WTC11 (cell line): ENCODE data around the gene GCSH. TPM values are rescaled to one million over a fixed set of nuclear protein-coding genes. Genes with fewer than 3 reads are reported as not detected.

Experiments
- ATAC-seq: fragments of 200-7000 bp; cut with Tn5 transposase; 2 replicates; pipeline ENCODE4 v1.10.0; 2021; ENCODE audit warnings: mild to moderate bottlenecking, moderate library complexity
- CTCF ChIA-PET: fragments of 300-600 bp; sonication (Branson Sonifier 250); formaldehyde crosslinking; loops from one replicate; lab custom pipeline; 2021; ENCODE audit warnings: antibody characterized with exemption; lab: Charles Lee
- POLR2A ChIA-PET: fragments of 350-600 bp; sonication (Branson Sonifier 250); formaldehyde crosslinking; loops from one replicate; lab custom pipeline; 2021; ENCODE audit warnings: antibody characterized with exemption; lab: Charles Lee
- DNase-seq: peaks from one replicate; pipeline ENCODE4 v3.0.0; 2021; ENCODE audit warnings: low spot score
- H3K27ac Mint-ChIP-seq: 2 replicates; pipeline ENCODE4 v1.8.0; 2021; ENCODE audit warnings: mixed read lengths
- H3K27me3 Mint-ChIP-seq: 2 replicates; pipeline ENCODE4 v1.8.0; 2021; ENCODE audit warnings: low read depth, mild to moderate bottlenecking, moderate library complexity, mixed read lengths
- H3K36me3 Mint-ChIP-seq: 2 replicates; pipeline ENCODE4 v1.8.0; 2021; ENCODE audit warnings: mixed read lengths
- H3K4me1 Mint-ChIP-seq: 2 replicates; pipeline ENCODE4 v1.8.0; 2022; ENCODE audit warnings: mixed read lengths
- H3K4me3 Mint-ChIP-seq: 2 replicates; pipeline ENCODE4 v1.8.0; 2021; ENCODE audit warnings: mild to moderate bottlenecking, moderate library complexity, mixed read lengths
- H3K9me3 Mint-ChIP-seq: 2 replicates; pipeline ENCODE4 v1.8.0; 2021; ENCODE audit warnings: mixed read lengths
- ATF1 ChIP-seq: sonication (generic); formaldehyde crosslinking; IDR thresholded peaks from 2 replicates; pipeline ENCODE4 v1.8.1; 2023; ENCODE audit warnings: mild to moderate bottlenecking, moderate library complexity, missing genetic modification reagents
- ESRRA ChIP-seq: sonication (generic); formaldehyde crosslinking; IDR thresholded peaks from 2 replicates; pipeline ENCODE4 v1.8.1; 2022; ENCODE audit warnings: mild to moderate bottlenecking, missing genetic modification reagents, borderline replicate concordance
- FOXP1 ChIP-seq: sonication (generic); formaldehyde crosslinking; IDR thresholded peaks from 2 replicates; pipeline ENCODE4 v1.8.0; 2022; ENCODE audit warnings: missing genetic modification reagents, mild to moderate bottlenecking, moderate library complexity, borderline replicate concordance
- PRRX2 ChIP-seq: fragments of 250-450 bp; sonication (Bioruptor Pico); IDR thresholded peaks from 2 replicates; pipeline ENCODE4 v1.8.0; 2021; ENCODE audit warnings: mild to moderate bottlenecking
- RORB ChIP-seq: fragments of 250-450 bp; sonication (Bioruptor Pico); IDR thresholded peaks from 2 replicates; pipeline ENCODE4 v1.9.0; 2021; ENCODE audit warnings: mild to moderate bottlenecking
- SMAD3 ChIP-seq: sonication (generic); formaldehyde crosslinking; IDR thresholded peaks from 2 replicates; pipeline ENCODE4 v1.8.0; 2022; ENCODE audit warnings: missing genetic modification reagents, mild to moderate bottlenecking, borderline replicate concordance
- TEAD4 ChIP-seq: sonication (generic); formaldehyde crosslinking; IDR thresholded peaks from 2 replicates; pipeline ENCODE4 v1.8.0; 2022; ENCODE audit warnings: mild to moderate bottlenecking, missing genetic modification reagents
- TP53 ChIP-seq: sonication (generic); formaldehyde crosslinking; IDR thresholded peaks from 2 replicates; pipeline ENCODE4 v1.8.1; 2023; ENCODE audit warnings: mild to moderate bottlenecking, missing genetic modification reagents
- ZNF416 ChIP-seq: fragments of 250-450 bp; sonication (Bioruptor Pico); IDR thresholded peaks from 2 replicates; pipeline ENCODE4 v1.9.0; 2021; ENCODE audit warnings: mild to moderate bottlenecking, inconsistent platforms
- total RNA-seq: library from RNA; stranded (reverse); gene quantifications from 3 replicates; pipeline ENCODE4 v1.2.3, GENCODE V29; 2021
- TF ChIP-seq, protein P1 (sequence below): sonication (generic); formaldehyde crosslinking; IDR thresholded peaks from 2 replicates; pipeline ENCODE4 v1.8.1; 2023; ENCODE audit warnings: mild to moderate bottlenecking, missing genetic modification reagents, borderline replicate concordance
- TF ChIP-seq, protein P2 (sequence below): sonication (generic); formaldehyde crosslinking; IDR thresholded peaks from 2 replicates; pipeline ENCODE4 v1.8.1; 2023; ENCODE audit warnings: mild to moderate bottlenecking, missing genetic modification reagents, moderate library complexity
- TF ChIP-seq, protein P3 (sequence below): sonication (generic); formaldehyde crosslinking; IDR thresholded peaks from 2 replicates; pipeline ENCODE4 v1.8.1; 2023; ENCODE audit warnings: mild to moderate bottlenecking, missing genetic modification reagents
- TF ChIP-seq, protein P4 (sequence below): sonication (generic); formaldehyde crosslinking; IDR thresholded peaks from 2 replicates; pipeline ENCODE4 v1.8.0; 2023; ENCODE audit warnings: missing genetic modification reagents, mild to moderate bottlenecking, borderline replicate concordance
- TF ChIP-seq, protein P5 (sequence below): sonication (generic); formaldehyde crosslinking; IDR thresholded peaks from 2 replicates; pipeline ENCODE4 v1.8.0; 2022; ENCODE audit warnings: mild to moderate bottlenecking, missing genetic modification reagents
- TF ChIP-seq, protein P6 (sequence below): sonication (generic); formaldehyde crosslinking; IDR thresholded peaks from 2 replicates; pipeline ENCODE4 v1.8.1; 2023; ENCODE audit warnings: mild to moderate bottlenecking, missing genetic modification reagents, moderate library complexity

Gene GCSH
- total RNA-seq, 1 experiment from 2014 or later: 95.9 TPM

DNA sequence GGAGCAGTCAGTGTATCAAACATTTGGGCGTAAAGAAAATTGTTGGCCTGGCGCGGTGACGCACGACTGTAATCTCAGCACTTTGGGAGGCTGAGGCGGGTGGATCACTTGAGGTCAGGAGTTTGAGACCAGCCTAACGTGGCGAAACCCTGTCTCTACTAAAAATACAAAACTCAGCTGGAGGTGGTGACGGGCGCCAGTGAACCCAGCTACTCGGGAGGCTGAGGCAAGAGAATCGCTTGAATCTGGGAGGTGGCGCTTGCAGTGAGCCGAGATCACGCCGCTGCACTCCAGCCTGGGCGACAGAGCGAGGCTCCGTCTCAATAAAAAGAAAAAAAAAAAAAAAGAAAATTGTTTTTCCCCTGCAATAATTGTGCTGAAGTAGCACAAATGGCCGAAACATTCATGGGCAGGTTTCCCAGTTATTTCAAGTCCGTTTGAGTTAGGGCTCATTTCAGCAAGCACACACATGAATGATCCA is 1.4 kb downstream of the GCSH start (continued):
- TF ChIP-seq PRRX2 (CRISPR knock-in tag) (no peak), FOXP1 (CRISPR knock-in tag) (no peak), TEAD4 (no peak), SMAD3 (CRISPR knock-in tag) (no peak), ZNF416 (CRISPR knock-in tag) (no peak), ATF1 (CRISPR knock-in tag) (no peak), ESRRA (CRISPR knock-in tag) (no peak)
- TF ChIP-seq, protein P1, sequence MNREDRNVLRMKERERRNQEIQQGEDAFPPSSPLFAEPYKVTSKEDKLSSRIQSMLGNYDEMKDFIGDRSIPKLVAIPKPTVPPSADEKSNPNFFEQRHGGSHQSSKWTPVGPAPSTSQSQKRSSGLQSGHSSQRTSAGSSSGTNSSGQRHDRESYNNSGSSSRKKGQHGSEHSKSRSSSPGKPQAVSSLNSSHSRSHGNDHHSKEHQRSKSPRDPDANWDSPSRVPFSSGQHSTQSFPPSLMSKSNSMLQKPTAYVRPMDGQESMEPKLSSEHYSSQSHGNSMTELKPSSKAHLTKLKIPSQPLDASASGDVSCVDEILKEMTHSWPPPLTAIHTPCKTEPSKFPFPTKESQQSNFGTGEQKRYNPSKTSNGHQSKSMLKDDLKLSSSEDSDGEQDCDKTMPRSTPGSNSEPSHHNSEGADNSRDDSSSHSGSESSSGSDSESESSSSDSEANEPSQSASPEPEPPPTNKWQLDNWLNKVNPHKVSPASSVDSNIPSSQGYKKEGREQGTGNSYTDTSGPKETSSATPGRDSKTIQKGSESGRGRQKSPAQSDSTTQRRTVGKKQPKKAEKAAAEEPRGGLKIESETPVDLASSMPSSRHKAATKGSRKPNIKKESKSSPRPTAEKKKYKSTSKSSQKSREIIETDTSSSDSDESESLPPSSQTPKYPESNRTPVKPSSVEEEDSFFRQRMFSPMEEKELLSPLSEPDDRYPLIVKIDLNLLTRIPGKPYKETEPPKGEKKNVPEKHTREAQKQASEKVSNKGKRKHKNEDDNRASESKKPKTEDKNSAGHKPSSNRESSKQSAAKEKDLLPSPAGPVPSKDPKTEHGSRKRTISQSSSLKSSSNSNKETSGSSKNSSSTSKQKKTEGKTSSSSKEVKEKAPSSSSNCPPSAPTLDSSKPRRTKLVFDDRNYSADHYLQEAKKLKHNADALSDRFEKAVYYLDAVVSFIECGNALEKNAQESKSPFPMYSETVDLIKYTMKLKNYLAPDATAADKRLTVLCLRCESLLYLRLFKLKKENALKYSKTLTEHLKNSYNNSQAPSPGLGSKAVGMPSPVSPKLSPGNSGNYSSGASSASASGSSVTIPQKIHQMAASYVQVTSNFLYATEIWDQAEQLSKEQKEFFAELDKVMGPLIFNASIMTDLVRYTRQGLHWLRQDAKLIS: no peak

DNA sequence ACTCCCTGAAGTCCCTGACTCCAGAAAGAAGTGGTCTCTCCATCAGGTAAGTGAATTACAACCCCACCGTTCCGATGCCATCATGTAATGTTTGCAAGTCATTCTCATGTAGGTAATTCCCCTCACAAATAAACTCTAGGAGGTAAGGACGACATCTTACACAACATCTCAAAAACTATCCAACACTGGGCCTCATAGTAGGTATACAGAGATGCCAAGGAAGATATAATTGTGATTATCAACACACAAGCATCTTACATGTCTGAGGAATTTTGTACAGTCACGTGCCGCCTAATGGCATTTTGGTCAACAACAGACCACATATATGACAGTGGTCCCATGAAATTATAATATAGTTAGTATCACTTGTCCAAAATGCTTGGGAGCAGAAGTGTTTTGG is 7.4 kb downstream of the GCSH start:
- Mint-ChIP-seq H3K27ac (peak overlapping the region; percentile 12; the same call in 1 of the 2 replicates), H3K27me3 (no peaks in the 10 kb centered on the region), H3K4me3 (no peak overlapping the region), H3K36me3 (peaks cover 30% of the 10 kb centered on the region), H3K9me3 (no peaks in the 10 kb centered on the region), H3K4me1 (no peaks in the 10 kb centered on the region)
- TF ChIP-seq, protein P2, sequence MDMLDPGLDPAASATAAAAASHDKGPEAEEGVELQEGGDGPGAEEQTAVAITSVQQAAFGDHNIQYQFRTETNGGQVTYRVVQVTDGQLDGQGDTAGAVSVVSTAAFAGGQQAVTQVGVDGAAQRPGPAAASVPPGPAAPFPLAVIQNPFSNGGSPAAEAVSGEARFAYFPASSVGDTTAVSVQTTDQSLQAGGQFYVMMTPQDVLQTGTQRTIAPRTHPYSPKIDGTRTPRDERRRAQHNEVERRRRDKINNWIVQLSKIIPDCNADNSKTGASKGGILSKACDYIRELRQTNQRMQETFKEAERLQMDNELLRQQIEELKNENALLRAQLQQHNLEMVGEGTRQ: no peak
- TF ChIP-seq RORB (CRISPR knock-in tag) (no peak), PRRX2 (CRISPR knock-in tag) (no peak), TP53 (no peak)
- TF ChIP-seq, protein P1: no peak
- TF ChIP-seq, protein P3, sequence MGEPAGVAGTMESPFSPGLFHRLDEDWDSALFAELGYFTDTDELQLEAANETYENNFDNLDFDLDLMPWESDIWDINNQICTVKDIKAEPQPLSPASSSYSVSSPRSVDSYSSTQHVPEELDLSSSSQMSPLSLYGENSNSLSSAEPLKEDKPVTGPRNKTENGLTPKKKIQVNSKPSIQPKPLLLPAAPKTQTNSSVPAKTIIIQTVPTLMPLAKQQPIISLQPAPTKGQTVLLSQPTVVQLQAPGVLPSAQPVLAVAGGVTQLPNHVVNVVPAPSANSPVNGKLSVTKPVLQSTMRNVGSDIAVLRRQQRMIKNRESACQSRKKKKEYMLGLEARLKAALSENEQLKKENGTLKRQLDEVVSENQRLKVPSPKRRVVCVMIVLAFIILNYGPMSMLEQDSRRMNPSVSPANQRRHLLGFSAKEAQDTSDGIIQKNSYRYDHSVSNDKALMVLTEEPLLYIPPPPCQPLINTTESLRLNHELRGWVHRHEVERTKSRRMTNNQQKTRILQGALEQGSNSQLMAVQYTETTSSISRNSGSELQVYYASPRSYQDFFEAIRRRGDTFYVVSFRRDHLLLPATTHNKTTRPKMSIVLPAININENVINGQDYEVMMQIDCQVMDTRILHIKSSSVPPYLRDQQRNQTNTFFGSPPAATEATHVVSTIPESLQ (CRISPR knock-in tag): no peak
- ChIA-PET CTCF (no interaction called here), POLR2A (no interaction called here)
- ATAC-seq (no peak), DNase-seq (no peak)

DNA sequence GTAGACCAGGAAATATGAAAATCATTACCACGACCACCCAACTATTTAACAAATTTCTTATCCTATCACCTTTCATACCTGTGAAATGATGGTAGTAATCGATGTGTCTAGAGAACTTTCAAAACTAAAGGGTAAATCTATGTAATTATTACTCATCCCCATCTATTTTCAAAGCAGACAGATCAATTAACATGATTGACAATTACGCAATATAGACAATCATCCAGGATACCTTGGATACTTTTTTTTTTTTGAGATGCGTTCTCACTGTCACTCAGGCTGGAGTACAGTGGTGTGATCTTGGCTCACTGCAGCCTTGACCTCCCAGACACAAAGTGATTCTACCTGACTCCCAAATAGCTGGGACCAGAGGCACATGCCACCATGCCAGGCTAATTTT is 15.2 kb downstream of the GCSH start:
- H3K9me3 Mint-ChIP-seq: no peaks in the 10 kb centered on the region
- H3K36me3 Mint-ChIP-seq: peaks cover 12% of the 10 kb centered on the region
- DNase-seq (no peak), ATAC-seq (no peak)
- H3K27me3 Mint-ChIP-seq: no peaks in the 10 kb centered on the region
- ChIA-PET CTCF (no interaction called here), POLR2A (no interaction called here)
- H3K27ac Mint-ChIP-seq: no peak overlapping the region
- TF ChIP-seq, protein P4, sequence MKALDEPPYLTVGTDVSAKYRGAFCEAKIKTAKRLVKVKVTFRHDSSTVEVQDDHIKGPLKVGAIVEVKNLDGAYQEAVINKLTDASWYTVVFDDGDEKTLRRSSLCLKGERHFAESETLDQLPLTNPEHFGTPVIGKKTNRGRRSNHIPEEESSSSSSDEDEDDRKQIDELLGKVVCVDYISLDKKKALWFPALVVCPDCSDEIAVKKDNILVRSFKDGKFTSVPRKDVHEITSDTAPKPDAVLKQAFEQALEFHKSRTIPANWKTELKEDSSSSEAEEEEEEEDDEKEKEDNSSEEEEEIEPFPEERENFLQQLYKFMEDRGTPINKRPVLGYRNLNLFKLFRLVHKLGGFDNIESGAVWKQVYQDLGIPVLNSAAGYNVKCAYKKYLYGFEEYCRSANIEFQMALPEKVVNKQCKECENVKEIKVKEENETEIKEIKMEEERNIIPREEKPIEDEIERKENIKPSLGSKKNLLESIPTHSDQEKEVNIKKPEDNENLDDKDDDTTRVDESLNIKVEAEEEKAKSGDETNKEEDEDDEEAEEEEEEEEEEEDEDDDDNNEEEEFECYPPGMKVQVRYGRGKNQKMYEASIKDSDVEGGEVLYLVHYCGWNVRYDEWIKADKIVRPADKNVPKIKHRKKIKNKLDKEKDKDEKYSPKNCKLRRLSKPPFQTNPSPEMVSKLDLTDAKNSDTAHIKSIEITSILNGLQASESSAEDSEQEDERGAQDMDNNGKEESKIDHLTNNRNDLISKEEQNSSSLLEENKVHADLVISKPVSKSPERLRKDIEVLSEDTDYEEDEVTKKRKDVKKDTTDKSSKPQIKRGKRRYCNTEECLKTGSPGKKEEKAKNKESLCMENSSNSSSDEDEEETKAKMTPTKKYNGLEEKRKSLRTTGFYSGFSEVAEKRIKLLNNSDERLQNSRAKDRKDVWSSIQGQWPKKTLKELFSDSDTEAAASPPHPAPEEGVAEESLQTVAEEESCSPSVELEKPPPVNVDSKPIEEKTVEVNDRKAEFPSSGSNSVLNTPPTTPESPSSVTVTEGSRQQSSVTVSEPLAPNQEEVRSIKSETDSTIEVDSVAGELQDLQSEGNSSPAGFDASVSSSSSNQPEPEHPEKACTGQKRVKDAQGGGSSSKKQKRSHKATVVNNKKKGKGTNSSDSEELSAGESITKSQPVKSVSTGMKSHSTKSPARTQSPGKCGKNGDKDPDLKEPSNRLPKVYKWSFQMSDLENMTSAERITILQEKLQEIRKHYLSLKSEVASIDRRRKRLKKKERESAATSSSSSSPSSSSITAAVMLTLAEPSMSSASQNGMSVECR (CRISPR knock-in tag): no peak
- TF ChIP-seq, protein P5, sequence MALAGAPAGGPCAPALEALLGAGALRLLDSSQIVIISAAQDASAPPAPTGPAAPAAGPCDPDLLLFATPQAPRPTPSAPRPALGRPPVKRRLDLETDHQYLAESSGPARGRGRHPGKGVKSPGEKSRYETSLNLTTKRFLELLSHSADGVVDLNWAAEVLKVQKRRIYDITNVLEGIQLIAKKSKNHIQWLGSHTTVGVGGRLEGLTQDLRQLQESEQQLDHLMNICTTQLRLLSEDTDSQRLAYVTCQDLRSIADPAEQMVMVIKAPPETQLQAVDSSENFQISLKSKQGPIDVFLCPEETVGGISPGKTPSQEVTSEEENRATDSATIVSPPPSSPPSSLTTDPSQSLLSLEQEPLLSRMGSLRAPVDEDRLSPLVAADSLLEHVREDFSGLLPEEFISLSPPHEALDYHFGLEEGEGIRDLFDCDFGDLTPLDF (CRISPR knock-in tag): no peak
- TF ChIP-seq, protein P6, sequence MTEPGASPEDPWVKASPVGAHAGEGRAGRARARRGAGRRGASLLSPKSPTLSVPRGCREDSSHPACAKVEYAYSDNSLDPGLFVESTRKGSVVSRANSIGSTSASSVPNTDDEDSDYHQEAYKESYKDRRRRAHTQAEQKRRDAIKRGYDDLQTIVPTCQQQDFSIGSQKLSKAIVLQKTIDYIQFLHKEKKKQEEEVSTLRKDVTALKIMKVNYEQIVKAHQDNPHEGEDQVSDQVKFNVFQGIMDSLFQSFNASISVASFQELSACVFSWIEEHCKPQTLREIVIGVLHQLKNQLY (CRISPR knock-in tag): no peak
- H3K4me3 Mint-ChIP-seq: no peak overlapping the region
- H3K4me1 Mint-ChIP-seq: peaks cover 7% of the 10 kb centered on the region; the same call in 1 of the 2 replicates
